ENCODE measurements around the gene MPEG1.
A peak's percentile ranks its signal among the peaks of the same experiment; 100 is the strongest.

The MPEG1 gene

DNA sequence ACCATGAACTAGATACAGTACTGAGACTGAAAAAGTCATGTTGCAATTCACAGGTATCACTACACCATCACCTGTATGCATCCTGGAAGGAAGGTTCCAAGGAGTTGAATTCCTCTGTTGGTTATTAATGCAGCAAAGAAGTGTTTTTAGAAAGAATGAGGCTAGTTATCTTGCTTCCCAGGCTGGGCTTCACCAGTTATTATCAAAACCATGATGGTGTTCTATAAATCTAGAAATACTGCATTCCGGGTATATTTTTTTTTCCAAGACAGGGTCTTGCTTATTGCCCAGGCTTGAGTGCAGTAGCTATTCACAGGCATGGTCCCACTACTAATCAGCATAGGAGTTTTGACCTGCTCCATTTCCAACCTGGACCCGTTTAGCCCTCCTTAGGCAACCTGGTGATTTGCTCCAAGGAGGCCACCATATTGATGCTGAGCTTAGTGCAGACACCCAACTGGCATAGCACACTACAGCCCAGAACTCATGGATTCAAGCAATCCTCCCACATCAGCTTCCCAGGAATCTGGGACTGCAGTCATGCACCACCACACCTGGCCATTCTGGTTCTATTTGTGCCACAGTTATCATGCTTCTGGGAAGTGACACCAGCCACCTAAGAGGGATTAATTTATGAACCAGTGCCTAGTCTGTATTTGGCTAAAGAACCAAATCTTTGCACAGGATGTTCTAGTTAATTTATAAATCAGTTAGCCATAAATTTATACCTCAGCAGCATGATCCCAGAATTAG is 1.6 kb upstream of the MPEG1 start:
- CTCF ChIA-PET = interaction anchor here (1.6 to 17.8 kb wide), 2 partner anchors 9 to 42 kb away, joined by 10 to 450 read pairs; partner anchors contain the start of gene DTX4

GRCh38 chr11:59212222-59212621 is 505 bp downstream of the MPEG1 start:
- H3K4me3 ChIP-seq (ENCODE audit: low read depth, low read length) = no peak overlapping the region
- no peak for DNase-seq (ENCODE audit: low read depth, low spot score)
- ChIA-PET POLR2A (no interaction called here), CTCF (interaction anchor here (1.0 to 17.8 kb wide), 3 partner anchors 10 to 323 kb away, joined by 3 to 450 read pairs (median 3); partner anchors contain the start of gene DTX4)
- TF ChIP-seq CTCF (IDR thresholded peaks at IDR 0.05; ENCODE audit: insufficient read depth, low read length, missing control alignments) = no peak

More for the DNA sequence above, 1.6 kb upstream of the MPEG1 start:
- no peak overlapping the region for H3K4me3 ChIP-seq (ENCODE audit: low read depth, low read length)
- POLR2A ChIA-PET = no interaction called here
- DNase-seq (ENCODE audit: low read depth, low spot score) = no peak
- no peak for TF ChIP-seq CTCF (IDR thresholded peaks at IDR 0.05; ENCODE audit: insufficient read depth, low read length, missing control alignments)

- POLR2A ChIA-PET = no interaction called here
- H3K4me3 ChIP-seq (ENCODE audit: low read depth, low read length) = no peak overlapping the region
- CTCF ChIA-PET = interaction anchor here (1.0 to 17.8 kb wide), 8 partner anchors 10 to 74 kb away, joined by 3 to 450 read pairs (median 4); partner anchors contain the start of gene DTX4
- TF ChIP-seq CTCF (IDR thresholded peaks at IDR 0.05; ENCODE audit: insufficient read depth, low read length, missing control alignments) = no peak
- no peak for DNase-seq (ENCODE audit: low read depth, low spot score)
Observed at GRCh38 chr11:59208956-59209355, 3.8 kb downstream of the MPEG1 start.

DNA sequence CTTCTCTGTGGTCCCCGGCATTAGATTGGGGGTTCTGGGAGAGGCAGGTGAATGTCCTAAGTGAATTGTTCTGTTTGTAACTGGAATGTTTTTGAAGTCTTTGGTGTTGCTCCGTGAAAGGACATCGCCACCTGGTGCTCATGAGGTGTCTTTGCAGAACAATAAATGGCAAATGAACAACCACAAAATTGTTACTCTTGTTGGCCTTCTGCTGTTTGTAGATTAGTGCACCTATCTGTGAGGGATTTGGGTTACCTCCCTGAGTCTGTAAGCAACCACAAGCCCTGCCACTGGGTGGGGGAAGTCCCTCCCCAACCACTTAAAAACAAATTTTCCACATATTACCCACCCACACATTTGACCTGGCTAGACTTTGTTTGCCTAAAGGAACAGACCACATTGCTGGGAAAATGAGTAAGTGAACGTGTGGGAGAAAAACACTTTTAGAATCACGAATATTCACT is 4.7 kb downstream of the MPEG1 start:
- DNase-seq (ENCODE audit: low read depth, low spot score) = peak; percentile 21
- peak; percentile 68 for TF ChIP-seq CTCF (IDR thresholded peaks at IDR 0.05; ENCODE audit: insufficient read depth, low read length, missing control alignments)
- ChIA-PET POLR2A (no interaction called here), CTCF (interaction anchor here (1.8 to 17.8 kb wide), 6 partner anchors 12 to 65 kb away, joined by 5 to 450 read pairs (median 18); partner anchors contain the start of gene DTX4)
- H3K4me3 ChIP-seq (ENCODE audit: low read depth, low read length) = no peak overlapping the region

- TF ChIP-seq CTCF (IDR thresholded peaks at IDR 0.05; ENCODE audit: insufficient read depth, low read length, missing control alignments) = peak; percentile 73
- ChIA-PET CTCF (interaction anchor here (0.8 to 17.8 kb wide), 18 partner anchors 8 to 474 kb away, joined by 3 to 450 read pairs (median 10); partner anchors contain the start of gene DTX4), POLR2A (no interaction called here)
- H3K4me3 ChIP-seq (ENCODE audit: low read depth, low read length) = no peak overlapping the region
- DNase-seq (ENCODE audit: low read depth, low spot score) = no peak
Observed at GRCh38 chr11:59206635-59207034, 6.1 kb downstream of the MPEG1 start.

GRCh38 chr11:59205648-59206047 is 7.1 kb downstream of the MPEG1 start:
- DNase-seq (ENCODE audit: low read depth, low spot score) = no peak
- ChIA-PET POLR2A (no interaction called here), CTCF (interaction anchor here (0.8 to 17.8 kb wide), 15 partner anchors 7 to 474 kb away, joined by 3 to 450 read pairs (median 10); partner anchors contain the start of gene DTX4)
- TF ChIP-seq CTCF (IDR thresholded peaks at IDR 0.05; ENCODE audit: insufficient read depth, low read length, missing control alignments) = no peak
- H3K4me3 ChIP-seq (ENCODE audit: low read depth, low read length) = no peak overlapping the region
